ENCODE measurements around the gene GTF2F1. TPM values are rescaled to one million over a fixed set of nuclear protein-coding genes. Genes with fewer than 3 reads are reported as not detected.

Gene GTF2F1
- total RNA-seq, 1 donor, result 48.1 TPM

- Histone ChIP-seq H3K27ac (ENCODE audit: low read depth, low read length) (no peak overlapping the region), H4K20me1 (ENCODE audit: insufficient read depth, low read length) (peaks cover 2% of the 10 kb centered on the region), H3K9me3 (ENCODE audit: low read depth, low read length) (no peaks in the 10 kb centered on the region), H2AFZ (ENCODE audit: low read length) (no peak overlapping the region), H3K36me3 (ENCODE audit: insufficient read depth, low read length) (peaks cover 65% of the 10 kb centered on the region), H3K4me1 (ENCODE audit: insufficient read depth, low read length) (peaks cover 8% of the 10 kb centered on the region), H3K79me2 (ENCODE audit: insufficient read depth, low read length) (peaks cover 16% of the 10 kb centered on the region), H3K4me2 (ENCODE audit: insufficient read depth, low read length) (no peak overlapping the region), H3K4me3 (ENCODE audit: insufficient read depth, low read length) (no peak overlapping the region), H3K27me3 (ENCODE audit: insufficient read depth, low read length) (no peaks in the 10 kb centered on the region)
- TF ChIP-seq CTCF (IDR thresholded peaks at IDR 0.05; ENCODE audit: extremely low read depth, low read depth, low read length), result no peak
- DNase-seq (ENCODE audit: insufficient read length, low spot score, missing footprints), result no peak
These were observed 5.6 kb downstream of the GTF2F1 start for GRCh38 chr19:6387372-6387771.

- peaks cover 2% of the 10 kb centered on the region for H4K20me1 ChIP-seq (ENCODE audit: insufficient read depth, low read length)
- no peak overlapping the region for H3K27ac ChIP-seq (ENCODE audit: low read depth, low read length)
- H3K79me2 ChIP-seq (ENCODE audit: insufficient read depth, low read length), result no peaks in the 10 kb centered on the region
- H3K36me3 ChIP-seq (ENCODE audit: insufficient read depth, low read length), result peaks cover 76% of the 10 kb centered on the region
- H3K4me1 ChIP-seq (ENCODE audit: insufficient read depth, low read length), result no peaks in the 10 kb centered on the region
- no peaks in the 10 kb centered on the region for H3K27me3 ChIP-seq (ENCODE audit: insufficient read depth, low read length)
- DNase-seq (ENCODE audit: insufficient read length, low spot score, missing footprints), result no peak
- H3K4me3 ChIP-seq (ENCODE audit: insufficient read depth, low read length), result no peak overlapping the region
- H3K9me3 ChIP-seq (ENCODE audit: low read depth, low read length), result no peaks in the 10 kb centered on the region
- TF ChIP-seq CTCF (IDR thresholded peaks at IDR 0.05; ENCODE audit: extremely low read depth, low read depth, low read length), result no peak
- H2AFZ ChIP-seq (ENCODE audit: low read length), result no peak overlapping the region
- no peak overlapping the region for H3K4me2 ChIP-seq (ENCODE audit: insufficient read depth, low read length)
These were observed 8.6 kb downstream of the GTF2F1 start for GRCh38 chr19:6384381-6384780.

- Histone ChIP-seq H3K4me1 (ENCODE audit: insufficient read depth, low read length) (no peaks in the 10 kb centered on the region), H3K27me3 (ENCODE audit: insufficient read depth, low read length) (no peaks in the 10 kb centered on the region), H3K27ac (ENCODE audit: low read depth, low read length) (no peak overlapping the region), H3K4me3 (ENCODE audit: insufficient read depth, low read length) (no peak overlapping the region), H4K20me1 (ENCODE audit: insufficient read depth, low read length) (peaks cover under 1% of the 10 kb centered on the region), H2AFZ (ENCODE audit: low read length) (no peak overlapping the region), H3K9me3 (ENCODE audit: low read depth, low read length) (no peaks in the 10 kb centered on the region), H3K36me3 (ENCODE audit: insufficient read depth, low read length) (peaks cover 69% of the 10 kb centered on the region), H3K79me2 (ENCODE audit: insufficient read depth, low read length) (no peaks in the 10 kb centered on the region), H3K4me2 (ENCODE audit: insufficient read depth, low read length) (no peak overlapping the region)
- TF ChIP-seq CTCF (IDR thresholded peaks at IDR 0.05; ENCODE audit: extremely low read depth, low read depth, low read length), result no peak
- DNase-seq (ENCODE audit: insufficient read length, low spot score, missing footprints), result no peak
These were observed 9.8 kb downstream of the GTF2F1 start for GRCh38 chr19:6383188-6383587.

- no peaks in the 10 kb centered on the region for H3K9me3 ChIP-seq (ENCODE audit: low read depth, low read length)
- peaks cover 54% of the 10 kb centered on the region for H3K36me3 ChIP-seq (ENCODE audit: insufficient read depth, low read length)
- H4K20me1 ChIP-seq (ENCODE audit: insufficient read depth, low read length), result no peaks in the 10 kb centered on the region
- H3K27me3 ChIP-seq (ENCODE audit: insufficient read depth, low read length), result no peaks in the 10 kb centered on the region
- TF ChIP-seq CTCF (IDR thresholded peaks at IDR 0.05; ENCODE audit: extremely low read depth, low read depth, low read length), result no peak
- no peaks in the 10 kb centered on the region for H3K79me2 ChIP-seq (ENCODE audit: insufficient read depth, low read length)
- peak; percentile 21 for DNase-seq (ENCODE audit: insufficient read length, low spot score, missing footprints)
- H3K4me3 ChIP-seq (ENCODE audit: insufficient read depth, low read length), result no peak overlapping the region
- H3K4me1 ChIP-seq (ENCODE audit: insufficient read depth, low read length), result no peaks in the 10 kb centered on the region
- no peak overlapping the region for H3K4me2 ChIP-seq (ENCODE audit: insufficient read depth, low read length)
- H3K27ac ChIP-seq (ENCODE audit: low read depth, low read length), result no peak overlapping the region
- H2AFZ ChIP-seq (ENCODE audit: low read length), result no peak overlapping the region
These were observed 11.8 kb downstream of the GTF2F1 start for GRCh38 chr19:6381030-6381750.

Measured in osteoblast (primary cell).